H9 (cell line): ENCODE measurements around the gene ATRIP. TPM values are rescaled to one million over a fixed set of nuclear protein-coding genes. Genes with fewer than 3 reads are reported as not detected.

Experiments used
- DNase-seq: peaks from one replicate; pipeline ENCODE4 v3.0.0-alpha.2; 2017
- H2AFZ ChIP-seq: one replicate; pipeline ENCODE4 v1.6.1; 2013; ENCODE audit warnings: mild to moderate bottlenecking, low read length, control low read depth, moderate library complexity
- H2AK5ac ChIP-seq: 2 replicates; pipeline ENCODE4 v1.6.1; 2013; ENCODE audit warnings: low read length, control low read depth, mixed read lengths; ENCODE audit not compliant: insufficient read length
- H2BK120ac ChIP-seq: one replicate; pipeline ENCODE4 v1.6.1; 2013; ENCODE audit warnings: low read depth, mild to moderate bottlenecking, low read length, control low read depth, inconsistent platforms; ENCODE audit not compliant: poor library complexity, severe bottlenecking
- H2BK12ac ChIP-seq: 2 replicates; pipeline ENCODE4 v1.6.1; 2013; ENCODE audit warnings: low read length, control low read depth, mixed read lengths, low read depth; ENCODE audit not compliant: insufficient read length
- H2BK15ac ChIP-seq: 2 replicates; pipeline ENCODE4 v1.6.1; 2013; ENCODE audit warnings: low read depth, low read length, control low read depth
- H2BK20ac ChIP-seq: one replicate; pipeline ENCODE4 v1.6.1; 2013; ENCODE audit warnings: low read depth, mild to moderate bottlenecking, low read length, control low read depth, inconsistent platforms; ENCODE audit not compliant: poor library complexity, severe bottlenecking
- H2BK5ac ChIP-seq: 2 replicates; pipeline ENCODE4 v1.6.1; 2013; ENCODE audit warnings: low read length, control low read depth, mixed read lengths; ENCODE audit not compliant: insufficient read length
- H3K14ac ChIP-seq: 2 replicates; pipeline ENCODE4 v1.6.1; 2013; ENCODE audit warnings: low read length, control low read depth; ENCODE audit not compliant: insufficient read depth
- H3K18ac ChIP-seq: 2 replicates; pipeline ENCODE4 v1.6.1; 2013; ENCODE audit warnings: low read depth, mild to moderate bottlenecking, mixed read lengths, low read length, control low read depth; ENCODE audit not compliant: insufficient read length
- H3K23ac ChIP-seq: 2 replicates; pipeline ENCODE4 v1.6.1; 2013; ENCODE audit warnings: low read length, control low read depth, mixed read lengths, low read depth; ENCODE audit not compliant: insufficient read length
- H3K23me2 ChIP-seq: 2 replicates; pipeline ENCODE4 v1.6.1; 2013; ENCODE audit warnings: low read depth, mild to moderate bottlenecking, mixed read lengths, low read length, control low read depth; ENCODE audit not compliant: insufficient read length, poor library complexity, severe bottlenecking
- H3K27ac ChIP-seq: 2 replicates; pipeline ENCODE4 v1.5.1; 2013; ENCODE audit warnings: low read length, control low read depth, mixed read lengths, low read depth; ENCODE audit not compliant: insufficient read length
- H3K27me3 ChIP-seq: 2 replicates; pipeline ENCODE4 v1.6.1; 2013; ENCODE audit warnings: low read length, control low read depth, inconsistent platforms; ENCODE audit not compliant: insufficient read depth
- H3K4ac ChIP-seq: 2 replicates; pipeline ENCODE4 v1.6.1; 2013; ENCODE audit warnings: low read depth, mild to moderate bottlenecking, control low read depth, inconsistent platforms, low read length, moderate library complexity
- H3K4me1 ChIP-seq: 2 replicates; pipeline ENCODE4 v1.6.1; 2013; ENCODE audit warnings: low read length, control low read depth, inconsistent platforms; ENCODE audit not compliant: insufficient read depth
- H3K4me2 ChIP-seq: 2 replicates; pipeline ENCODE4 v1.6.1; 2013; ENCODE audit warnings: low read length, control low read depth, mixed read lengths; ENCODE audit not compliant: insufficient read length, insufficient read depth
- H3K56ac ChIP-seq: 2 replicates; pipeline ENCODE4 v1.6.1; 2013; ENCODE audit warnings: low read depth, mild to moderate bottlenecking, mixed read lengths, low read length, control low read depth; ENCODE audit not compliant: insufficient read length
- H3K79me1 ChIP-seq: 2 replicates; pipeline ENCODE4 v1.6.1; 2013; ENCODE audit warnings: low read depth, mild to moderate bottlenecking, moderate library complexity, low read length, control low read depth, inconsistent platforms; ENCODE audit not compliant: insufficient read depth, poor library complexity, severe bottlenecking
- H3K79me2 ChIP-seq: 2 replicates; pipeline ENCODE4 v1.6.1; 2013; ENCODE audit warnings: low read length, control low read depth, inconsistent platforms; ENCODE audit not compliant: insufficient read depth
- H3K9ac ChIP-seq: 2 replicates; pipeline ENCODE4 v1.6.1; 2013; ENCODE audit warnings: low read length, control low read depth, mixed read lengths; ENCODE audit not compliant: insufficient read length; ENCODE audit errors: extremely low read depth
- H3K9me3 ChIP-seq: one replicate; pipeline ENCODE4 v1.6.1; 2013; ENCODE audit warnings: low read depth, low read length, inconsistent platforms; ENCODE audit not compliant: control insufficient read depth
- H3T11ph ChIP-seq: one replicate; pipeline ENCODE4 v1.6.1; 2013; ENCODE audit warnings: mild to moderate bottlenecking, low read length, control low read depth, inconsistent platforms
- H4K20me1 ChIP-seq: one replicate; pipeline ENCODE4 v1.6.1; 2013; ENCODE audit not compliant: control insufficient read depth, insufficient read length, insufficient read depth
- H4K5ac ChIP-seq: 2 replicates; pipeline ENCODE4 v1.6.1; 2013; ENCODE audit warnings: low read depth, mild to moderate bottlenecking, mixed read lengths, low read length, control low read depth; ENCODE audit not compliant: insufficient read length
- H4K8ac ChIP-seq: replicated peaks from 2 replicates; pipeline ENCODE4 v1.6.1; 2013; ENCODE audit warnings: low read length, control low read depth, mixed read lengths, low read depth; ENCODE audit not compliant: insufficient read length
- H4K91ac ChIP-seq: 2 replicates; pipeline ENCODE4 v1.6.1; 2013; ENCODE audit warnings: low read depth, mild to moderate bottlenecking, moderate library complexity, mixed read lengths, low read length, control low read depth; ENCODE audit not compliant: insufficient read length
- H3K27ac Mint-ChIP-seq, 3 experiments: 2 replicates in 2 of 3; 3 replicates in 1 of 3; pipeline ENCODE4 v1.8.0; 2020 to 2021; ENCODE audit warnings: mixed read lengths in 3 of 3, mild to moderate bottlenecking in 1 of 3, moderate library complexity in 1 of 3
- H3K27me3 Mint-ChIP-seq: 2 replicates; pipeline ENCODE4 v1.8.0; 2021; ENCODE audit warnings: low read depth, mild to moderate bottlenecking, moderate library complexity, mixed read lengths
- H3K36me3 Mint-ChIP-seq, 3 experiments: 2 replicates in 2 of 3; 3 replicates in 1 of 3; pipeline ENCODE4 v1.8.0; 2020 to 2021; ENCODE audit warnings: low read depth in 3 of 3, mixed read lengths in 3 of 3; ENCODE audit not compliant: insufficient read depth in 1 of 3
- H3K4me1 Mint-ChIP-seq, 2 experiments: 2 replicates each; pipeline ENCODE4 v1.8.0; 2020; ENCODE audit warnings: mixed read lengths in 2 of 2
- H3K4me3 Mint-ChIP-seq, 2 experiments: 2 replicates in 1 of 2; 3 replicates in 1 of 2; pipeline ENCODE4 v1.8.0; 2020 to 2021; ENCODE audit warnings: mild to moderate bottlenecking in 2 of 2, mixed read lengths in 2 of 2, moderate library complexity in 1 of 2
- H3K9me3 Mint-ChIP-seq, 2 experiments: 2 replicates in 1 of 2; 3 replicates in 1 of 2; pipeline ENCODE4 v1.8.0; 2020; ENCODE audit warnings: mild to moderate bottlenecking in 2 of 2, mixed read lengths in 2 of 2, moderate library complexity in 1 of 2
- CTCF ChIP-seq: fragments of 200-600 bp; sonication (generic); conservative IDR thresholded peaks from 3 replicates; pipeline ENCODE4 v1.8.0; 2021; ENCODE audit warnings: antibody characterized with exemption, mild to moderate bottlenecking
- WGBS: extraction: QIAGEN DNeasy Blood & Tissue Kit; methylation state at CpG from one replicate; pipeline ENCODE4 v1.1.7; 2013; ENCODE audit warnings: missing lambda C conversion rate, low lambda C conversion rate, mixed read lengths; ENCODE audit not compliant: insufficient read length; ENCODE audit errors: extremely low coverage; 5-methylcytosine and 5-hydroxymethylcytosine counted together
- total RNA-seq: library from RNA; stranded (reverse); gene quantifications from 2 replicates; pipeline ENCODE4 v1.2.1, GENCODE V29; 2021

The ATRIP gene
- total RNA-seq, 1 experiment from 2014 or later = 16.3 TPM

GRCh38 chr3:48434591-48435222, 11.8 kb upstream of the ATRIP start:
- H3K4me2 ChIP-seq = no peak overlapping the region
- H3K56ac ChIP-seq = no peak overlapping the region
- H3K27me3 Mint-ChIP-seq = no peaks in the 10 kb centered on the region
- no peaks in the 10 kb centered on the region for H4K20me1 ChIP-seq
- no peak overlapping the region for H4K91ac ChIP-seq
- peaks cover 4% of the 10 kb centered on the region for H3K23me2 ChIP-seq
- H3K4me1 Mint-ChIP-seq = peaks cover 33 to 34% of the 10 kb centered on the region in 2 experiments
- H3K27ac ChIP-seq = no peak overlapping the region
- no peak overlapping the region for H2BK5ac ChIP-seq
- H3K14ac ChIP-seq = no peak overlapping the region
- H2BK20ac ChIP-seq = no peak overlapping the region
- no peak overlapping the region for H2BK120ac ChIP-seq
- H3K27ac Mint-ChIP-seq = peak overlapping the region in 1 of 3 experiments; percentile 49; a peak in 1 of 7 replicates
- DNase-seq = peak; percentile 20
- H3K4me3 Mint-ChIP-seq = no peak overlapping the region
- no peaks in the 10 kb centered on the region for H3K9me3 ChIP-seq
- peaks cover 21 to 40% (median 38%) of the 10 kb centered on the region in 3 experiments; a peak in 6 of 7 replicates for H3K36me3 Mint-ChIP-seq
- WGBS = no CpG with 5 or more reads among the region's 15 CpGs
- peaks cover 7% of the 10 kb centered on the region; the same call in 1 of the 2 replicates for H3K4me1 ChIP-seq
- no peak overlapping the region for H2AFZ ChIP-seq
- H3K23ac ChIP-seq = no peak overlapping the region
- no peak overlapping the region for H3K4ac ChIP-seq
- no peak overlapping the region for H2BK12ac ChIP-seq
- no peaks in the 10 kb centered on the region for H3K9me3 Mint-ChIP-seq
- H3K79me1 ChIP-seq = no peaks in the 10 kb centered on the region
- H3K27me3 ChIP-seq = no peaks in the 10 kb centered on the region
- H3K18ac ChIP-seq = no peak overlapping the region
- H2BK15ac ChIP-seq = no peak overlapping the region
- no peak overlapping the region for H4K8ac ChIP-seq
- no peaks in the 10 kb centered on the region for H3K79me2 ChIP-seq
- no peak overlapping the region for H4K5ac ChIP-seq
- no peak overlapping the region for H3K9ac ChIP-seq
- no peak overlapping the region for H2AK5ac ChIP-seq
- TF ChIP-seq CTCF = no peak
- no peak overlapping the region for H3T11ph ChIP-seq
